ENCODE measurements around the gene ANKRD33B. TPM values are rescaled to one million over a fixed set of nuclear protein-coding genes. Genes with fewer than 3 reads are reported as not detected.

Gene ANKRD33B
- total RNA-seq: 0.34 and 0.43 TPM in 2 replicates

DNA sequence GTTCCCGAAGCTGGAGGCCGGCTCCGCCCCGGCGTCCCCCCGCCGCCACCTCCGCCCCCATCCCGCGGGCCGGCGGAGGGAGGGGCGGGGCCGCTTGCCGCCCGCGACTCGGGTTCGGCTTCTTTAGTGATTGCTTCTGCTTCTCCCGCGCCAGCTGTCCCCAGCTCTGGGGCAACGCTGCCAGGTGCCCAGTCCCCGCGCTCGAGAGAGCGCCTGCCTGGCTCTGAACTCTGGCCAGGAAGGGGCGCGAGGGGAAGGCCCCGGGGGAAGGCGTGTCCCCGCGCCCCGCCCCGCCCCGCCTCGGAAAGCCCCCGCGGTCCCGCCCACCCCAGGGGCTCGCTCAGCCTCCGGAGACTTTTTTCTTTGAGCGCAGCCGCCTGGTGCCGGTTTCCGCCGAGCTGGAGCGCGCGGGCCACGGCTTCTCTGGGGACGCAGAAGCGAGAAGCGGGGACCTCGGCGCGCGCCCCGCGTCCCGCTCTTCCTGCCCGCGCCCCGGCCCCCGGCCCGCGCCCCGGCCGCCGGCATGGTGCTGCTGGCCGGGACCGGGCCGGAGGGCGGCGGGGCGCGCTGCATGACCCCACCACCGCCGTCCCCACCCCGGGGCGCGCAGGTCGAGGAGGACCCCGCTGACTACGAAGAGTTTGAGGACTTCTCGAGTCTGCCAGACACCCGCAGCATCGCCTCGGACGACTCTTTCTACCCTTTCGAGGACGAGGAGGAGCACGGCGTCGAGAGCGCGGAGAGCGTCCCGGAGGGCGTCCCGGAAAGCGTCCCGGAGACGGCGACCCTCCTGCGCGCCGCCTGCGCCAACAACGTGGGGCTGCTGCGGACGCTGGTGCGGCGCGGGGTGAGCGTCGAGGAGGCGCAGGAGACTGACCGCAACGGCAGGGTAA lies at the start of gene ANKRD33B:
Gene ANKRD33B, plus strand, starts transcription at position 126 of the 893 bp plus-strand sequence. Its CDS starts 398 bp downstream, at position 524.

Other genes starting within 250 kb of the ANKRD33B start
- 53.0 and 103 TPM in 2 replicates for gene MARCHF6, start 210.4 kb upstream of the ANKRD33B start, total RNA-seq
- gene ROPN1L, start 122.2 kb upstream of the ANKRD33B start, total RNA-seq: 0.07 TPM in 1 of 2 replicates, not detected in the other
- 19.8 and 26.3 TPM in 2 replicates for gene DAP, start 197.2 kb downstream of the ANKRD33B start, total RNA-seq